GM23338 (cell line): ENCODE measurements around the gene TMC1. TPM values are rescaled to one million over a fixed set of nuclear protein-coding genes. Genes with fewer than 3 reads are reported as not detected.
A peak's percentile ranks its signal among the peaks of the same experiment; 100 is the strongest.

Experiments
- ATAC-seq: fragments of 200-7000 bp; cut with Tn5 transposase; 3 replicates; pipeline ENCODE4 v1.9.1; 2020
- DNase-seq: peaks from one replicate; pipeline ENCODE4 v3.0.0-alpha.2; 2015; ENCODE audit warnings: low spot score
- H2AFZ ChIP-seq: fragments of 200-600 bp; sonication (generic); 2 replicates; pipeline ENCODE4 v1.8.0; 2016; ENCODE audit warnings: antibody characterized with exemption, mild to moderate bottlenecking, moderate library complexity
- H3F3A ChIP-seq: fragments of 200-600 bp; sonication (generic); replicated peaks from 2 replicates; pipeline ENCODE4 v1.8.0; 2017; ENCODE audit warnings: antibody characterized with exemption, mixed run types, low read depth
- H3K27ac ChIP-seq: fragments of 200-600 bp; sonication (generic); 2 replicates; pipeline ENCODE4 v1.6.1; 2016; ENCODE audit warnings: low read depth
- H3K27me3 ChIP-seq: fragments of 200-600 bp; sonication (generic); 2 replicates; pipeline ENCODE4 v1.8.0; 2016; ENCODE audit warnings: mild to moderate bottlenecking, mixed run types, moderate library complexity; ENCODE audit not compliant: insufficient read depth
- H3K36me3 ChIP-seq: fragments of 200-600 bp; sonication (generic); 2 replicates; pipeline ENCODE4 v1.8.0; 2016; ENCODE audit warnings: mild to moderate bottlenecking; ENCODE audit not compliant: insufficient read depth
- H3K4me1 ChIP-seq: fragments of 200-600 bp; sonication (generic); 2 replicates; pipeline ENCODE4 v1.8.0; 2016; ENCODE audit warnings: mild to moderate bottlenecking, moderate library complexity; ENCODE audit not compliant: insufficient read depth
- H3K4me2 ChIP-seq: fragments of 200-600 bp; sonication (generic); 2 replicates; pipeline ENCODE4 v1.7.1; 2017; ENCODE audit warnings: mixed run types
- H3K4me3 ChIP-seq: fragments of 200-600 bp; sonication (generic); 2 replicates; pipeline ENCODE4 v1.6.1; 2016; ENCODE audit warnings: mixed run types
- H3K79me2 ChIP-seq: fragments of 200-600 bp; sonication (generic); replicated peaks from 2 replicates; pipeline ENCODE4 v1.8.0; 2017; ENCODE audit warnings: mild to moderate bottlenecking; ENCODE audit not compliant: insufficient read depth
- H3K9me2 ChIP-seq: fragments of 200-600 bp; sonication (generic); 2 replicates; pipeline ENCODE4 v1.8.0; 2017; ENCODE audit not compliant: insufficient read depth
- H4K20me1 ChIP-seq: fragments of 200-600 bp; sonication (generic); replicated peaks from 2 replicates; pipeline ENCODE4 v1.8.0; 2017; ENCODE audit warnings: mild to moderate bottlenecking; ENCODE audit not compliant: insufficient read depth
- H3K27ac Mint-ChIP-seq: 2 replicates; pipeline ENCODE4 v1.8.0; 2020; ENCODE audit warnings: inconsistent platforms, mild to moderate bottlenecking, moderate library complexity, mixed read lengths
- H3K27me3 Mint-ChIP-seq: 3 replicates; pipeline ENCODE4 v1.8.0; 2022; ENCODE audit warnings: low read depth, mild to moderate bottlenecking, moderate library complexity, mixed read lengths, inconsistent platforms; ENCODE audit not compliant: insufficient read depth, poor library complexity
- H3K36me3 Mint-ChIP-seq: 3 replicates; pipeline ENCODE4 v1.8.0; 2021; ENCODE audit warnings: low read depth, mild to moderate bottlenecking, inconsistent platforms, moderate library complexity, mixed read lengths
- H3K4me1 Mint-ChIP-seq: 3 replicates; pipeline ENCODE4 v1.8.0; 2020; ENCODE audit warnings: mild to moderate bottlenecking, inconsistent platforms, mixed read lengths
- H3K4me3 Mint-ChIP-seq: 3 replicates; pipeline ENCODE4 v1.8.0; 2021; ENCODE audit warnings: moderate library complexity, mild to moderate bottlenecking, inconsistent platforms, mixed read lengths
- H3K9me3 Mint-ChIP-seq: 3 replicates; pipeline ENCODE4 v1.8.0; 2020; ENCODE audit warnings: moderate library complexity, mild to moderate bottlenecking, inconsistent platforms, mixed read lengths
- CREB1 ChIP-seq: fragments of 250-450 bp; sonication (Bioruptor Pico); IDR thresholded peaks from 2 replicates; pipeline ENCODE4 v1.5.0; 2020; ENCODE audit warnings: low read depth, mild to moderate bottlenecking, moderate library complexity
- JUNB ChIP-seq: IDR thresholded peaks from one replicate; pipeline ENCODE4 v1.6.1; 2016; ENCODE audit warnings: antibody characterized with exemption; ENCODE audit not compliant: unreplicated experiment
- ZNF114 ChIP-seq: fragments of 250-450 bp; sonication (Bioruptor Pico); IDR thresholded peaks from 2 replicates; pipeline ENCODE4 v1.5.0; 2020; ENCODE audit warnings: mild to moderate bottlenecking, moderate library complexity
- polyA plus RNA-seq: library from polyadenylated mRNA; unstranded; fragments of >200 nt; fragmentation: Nextera tagmentation; extraction: Ambion mirVana; gene quantifications from 2 replicates; pipeline ENCODE4 v1.2.1, GENCODE V29; 2016
- total RNA-seq: library from RNA; depleted of rRNA; stranded (reverse); fragments of >200 nt; shearing (Covaris generic); gene quantifications from 2 replicates; pipeline ENCODE4 v1.2.3, GENCODE V29; 2014
- TF ChIP-seq, protein P1 (sequence below), 2 experiments: fragments of 200-600 bp in 1 of 2; sonication (generic) in 1 of 2; conservative IDR thresholded peaks; 2 replicates each; pipeline versions ENCODE4 v1.5.1 to v1.6.1; 2016 to 2017; ENCODE audit warnings: antibody characterized with exemption in 2 of 2, low read depth in 2 of 2, mild to moderate bottlenecking in 2 of 2, moderate library complexity in 1 of 2
- TF ChIP-seq, protein P2 (sequence below): fragments of 250-450 bp; sonication (Bioruptor Pico); IDR thresholded peaks from 2 replicates; pipeline ENCODE4 v1.5.0; 2020; ENCODE audit warnings: mild to moderate bottlenecking, moderate library complexity
- TF ChIP-seq, protein P3 (sequence below): IDR thresholded peaks from one replicate; pipeline ENCODE4 v1.6.1; 2018; ENCODE audit warnings: antibody characterized with exemption; ENCODE audit not compliant: unreplicated experiment

Gene TMC1
- total and polyA plus RNA-seq, 2 experiments from 2014 or later, result 0.61 to 1.2 TPM

DNA sequence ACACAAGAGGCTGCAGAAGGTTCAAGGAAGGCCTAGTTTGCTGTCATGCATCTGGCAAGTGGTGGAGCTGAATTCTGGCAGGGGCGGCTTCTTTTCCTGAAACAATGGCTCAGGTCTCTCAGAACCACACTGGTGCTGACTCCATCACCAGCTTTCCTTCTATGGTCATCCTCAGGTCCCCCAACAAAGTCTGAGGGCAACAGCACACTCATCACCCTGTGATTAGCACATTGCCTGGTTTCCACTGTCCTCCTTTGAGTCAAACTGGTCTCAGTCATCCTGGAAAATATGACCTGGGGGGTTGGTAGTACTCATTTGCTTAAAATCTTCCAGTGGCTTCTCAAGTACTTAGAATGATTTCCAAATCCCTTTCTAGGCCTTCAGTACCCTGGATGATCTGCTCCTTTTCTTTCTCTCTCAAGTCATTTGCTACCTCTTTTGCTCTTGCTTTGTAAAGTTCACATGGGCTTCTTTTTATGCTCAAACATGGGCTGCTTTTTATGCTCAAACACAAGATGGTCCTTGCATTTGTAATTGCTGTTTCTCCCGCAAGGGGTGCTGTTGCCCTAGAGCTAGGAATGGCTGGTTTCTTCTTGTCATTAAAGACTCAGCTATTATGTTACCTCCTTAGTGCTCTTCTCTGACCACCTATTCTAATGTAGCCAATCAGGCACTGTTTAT, 286.5 kb downstream of the TMC1 start:
- Mint-ChIP-seq H3K9me3 (peaks cover 21% of the 10 kb centered on the region; the same call in 2 of the 3 replicates), H3K4me1 (no peaks in the 10 kb centered on the region), H3K27me3 (no peaks in the 10 kb centered on the region), H3K27ac (no peak overlapping the region), H3K4me3 (no peak overlapping the region), H3K36me3 (peaks cover 14% of the 10 kb centered on the region; the same call in 2 of the 3 replicates)
- ATAC-seq, result no peak
- TF ChIP-seq CREB1 (CRISPR knock-in tag) (no peak), ZNF114 (CRISPR knock-in tag) (no peak), JUNB (no peak)
- TF ChIP-seq, protein P1, sequence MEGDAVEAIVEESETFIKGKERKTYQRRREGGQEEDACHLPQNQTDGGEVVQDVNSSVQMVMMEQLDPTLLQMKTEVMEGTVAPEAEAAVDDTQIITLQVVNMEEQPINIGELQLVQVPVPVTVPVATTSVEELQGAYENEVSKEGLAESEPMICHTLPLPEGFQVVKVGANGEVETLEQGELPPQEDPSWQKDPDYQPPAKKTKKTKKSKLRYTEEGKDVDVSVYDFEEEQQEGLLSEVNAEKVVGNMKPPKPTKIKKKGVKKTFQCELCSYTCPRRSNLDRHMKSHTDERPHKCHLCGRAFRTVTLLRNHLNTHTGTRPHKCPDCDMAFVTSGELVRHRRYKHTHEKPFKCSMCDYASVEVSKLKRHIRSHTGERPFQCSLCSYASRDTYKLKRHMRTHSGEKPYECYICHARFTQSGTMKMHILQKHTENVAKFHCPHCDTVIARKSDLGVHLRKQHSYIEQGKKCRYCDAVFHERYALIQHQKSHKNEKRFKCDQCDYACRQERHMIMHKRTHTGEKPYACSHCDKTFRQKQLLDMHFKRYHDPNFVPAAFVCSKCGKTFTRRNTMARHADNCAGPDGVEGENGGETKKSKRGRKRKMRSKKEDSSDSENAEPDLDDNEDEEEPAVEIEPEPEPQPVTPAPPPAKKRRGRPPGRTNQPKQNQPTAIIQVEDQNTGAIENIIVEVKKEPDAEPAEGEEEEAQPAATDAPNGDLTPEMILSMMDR (conservative IDR thresholded peaks at IDR 0.05; ENCODE audit: low read depth in 2 of 2), result peak; percentile 60 to 62
- H4K20me1 ChIP-seq, result no peaks in the 10 kb centered on the region
- H2AFZ ChIP-seq, result no peak overlapping the region
- H3K4me2 ChIP-seq, result no peak overlapping the region
- H3K36me3 ChIP-seq, result no peaks in the 10 kb centered on the region
- H3K9me2 ChIP-seq, result peaks cover 2% of the 10 kb centered on the region; the same call in 1 of the 2 replicates
- peak; percentile 47 for DNase-seq
- no peak overlapping the region for H3K27ac ChIP-seq
- no peaks in the 10 kb centered on the region for H3K27me3 ChIP-seq
- no peaks in the 10 kb centered on the region for H3K79me2 ChIP-seq
- H3K4me3 ChIP-seq, result no peak overlapping the region
- H3F3A ChIP-seq, result no peaks in the 10 kb centered on the region
- no peaks in the 10 kb centered on the region for H3K4me1 ChIP-seq

DNA sequence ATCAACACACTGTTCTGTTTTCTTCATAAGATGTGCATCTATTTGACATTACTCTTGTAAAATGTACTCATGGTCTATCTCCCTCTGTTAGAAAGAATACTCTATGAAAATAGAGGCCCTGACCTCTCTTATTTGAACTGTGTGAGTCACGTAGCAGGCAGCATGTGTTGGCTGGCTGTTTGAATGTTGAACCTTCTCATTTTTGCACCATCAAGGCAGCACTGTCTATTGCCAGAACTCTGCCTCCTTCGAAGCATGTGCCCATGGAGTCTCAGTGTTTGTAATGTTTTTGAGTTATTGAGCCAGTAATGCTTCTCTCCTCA, 287.0 kb downstream of the TMC1 start:
- Histone ChIP-seq H3K9me2 (no peaks in the 10 kb centered on the region; the same call in 1 of the 2 replicates), H4K20me1 (no peaks in the 10 kb centered on the region), H3F3A (no peaks in the 10 kb centered on the region), H3K36me3 (no peaks in the 10 kb centered on the region), H3K27me3 (no peaks in the 10 kb centered on the region), H3K4me3 (no peak overlapping the region), H3K27ac (no peak overlapping the region), H3K4me1 (no peaks in the 10 kb centered on the region), H2AFZ (no peak overlapping the region), H3K4me2 (no peak overlapping the region), H3K79me2 (no peaks in the 10 kb centered on the region)
- no peak for DNase-seq
- Mint-ChIP-seq H3K36me3 (peaks cover 14% of the 10 kb centered on the region; the same call in 2 of the 3 replicates), H3K4me1 (no peaks in the 10 kb centered on the region), H3K27ac (no peak overlapping the region), H3K9me3 (peaks cover 20% of the 10 kb centered on the region; the same call in 2 of the 3 replicates), H3K4me3 (no peak overlapping the region), H3K27me3 (no peaks in the 10 kb centered on the region)
- no peak for ATAC-seq
- TF ChIP-seq, protein P2, sequence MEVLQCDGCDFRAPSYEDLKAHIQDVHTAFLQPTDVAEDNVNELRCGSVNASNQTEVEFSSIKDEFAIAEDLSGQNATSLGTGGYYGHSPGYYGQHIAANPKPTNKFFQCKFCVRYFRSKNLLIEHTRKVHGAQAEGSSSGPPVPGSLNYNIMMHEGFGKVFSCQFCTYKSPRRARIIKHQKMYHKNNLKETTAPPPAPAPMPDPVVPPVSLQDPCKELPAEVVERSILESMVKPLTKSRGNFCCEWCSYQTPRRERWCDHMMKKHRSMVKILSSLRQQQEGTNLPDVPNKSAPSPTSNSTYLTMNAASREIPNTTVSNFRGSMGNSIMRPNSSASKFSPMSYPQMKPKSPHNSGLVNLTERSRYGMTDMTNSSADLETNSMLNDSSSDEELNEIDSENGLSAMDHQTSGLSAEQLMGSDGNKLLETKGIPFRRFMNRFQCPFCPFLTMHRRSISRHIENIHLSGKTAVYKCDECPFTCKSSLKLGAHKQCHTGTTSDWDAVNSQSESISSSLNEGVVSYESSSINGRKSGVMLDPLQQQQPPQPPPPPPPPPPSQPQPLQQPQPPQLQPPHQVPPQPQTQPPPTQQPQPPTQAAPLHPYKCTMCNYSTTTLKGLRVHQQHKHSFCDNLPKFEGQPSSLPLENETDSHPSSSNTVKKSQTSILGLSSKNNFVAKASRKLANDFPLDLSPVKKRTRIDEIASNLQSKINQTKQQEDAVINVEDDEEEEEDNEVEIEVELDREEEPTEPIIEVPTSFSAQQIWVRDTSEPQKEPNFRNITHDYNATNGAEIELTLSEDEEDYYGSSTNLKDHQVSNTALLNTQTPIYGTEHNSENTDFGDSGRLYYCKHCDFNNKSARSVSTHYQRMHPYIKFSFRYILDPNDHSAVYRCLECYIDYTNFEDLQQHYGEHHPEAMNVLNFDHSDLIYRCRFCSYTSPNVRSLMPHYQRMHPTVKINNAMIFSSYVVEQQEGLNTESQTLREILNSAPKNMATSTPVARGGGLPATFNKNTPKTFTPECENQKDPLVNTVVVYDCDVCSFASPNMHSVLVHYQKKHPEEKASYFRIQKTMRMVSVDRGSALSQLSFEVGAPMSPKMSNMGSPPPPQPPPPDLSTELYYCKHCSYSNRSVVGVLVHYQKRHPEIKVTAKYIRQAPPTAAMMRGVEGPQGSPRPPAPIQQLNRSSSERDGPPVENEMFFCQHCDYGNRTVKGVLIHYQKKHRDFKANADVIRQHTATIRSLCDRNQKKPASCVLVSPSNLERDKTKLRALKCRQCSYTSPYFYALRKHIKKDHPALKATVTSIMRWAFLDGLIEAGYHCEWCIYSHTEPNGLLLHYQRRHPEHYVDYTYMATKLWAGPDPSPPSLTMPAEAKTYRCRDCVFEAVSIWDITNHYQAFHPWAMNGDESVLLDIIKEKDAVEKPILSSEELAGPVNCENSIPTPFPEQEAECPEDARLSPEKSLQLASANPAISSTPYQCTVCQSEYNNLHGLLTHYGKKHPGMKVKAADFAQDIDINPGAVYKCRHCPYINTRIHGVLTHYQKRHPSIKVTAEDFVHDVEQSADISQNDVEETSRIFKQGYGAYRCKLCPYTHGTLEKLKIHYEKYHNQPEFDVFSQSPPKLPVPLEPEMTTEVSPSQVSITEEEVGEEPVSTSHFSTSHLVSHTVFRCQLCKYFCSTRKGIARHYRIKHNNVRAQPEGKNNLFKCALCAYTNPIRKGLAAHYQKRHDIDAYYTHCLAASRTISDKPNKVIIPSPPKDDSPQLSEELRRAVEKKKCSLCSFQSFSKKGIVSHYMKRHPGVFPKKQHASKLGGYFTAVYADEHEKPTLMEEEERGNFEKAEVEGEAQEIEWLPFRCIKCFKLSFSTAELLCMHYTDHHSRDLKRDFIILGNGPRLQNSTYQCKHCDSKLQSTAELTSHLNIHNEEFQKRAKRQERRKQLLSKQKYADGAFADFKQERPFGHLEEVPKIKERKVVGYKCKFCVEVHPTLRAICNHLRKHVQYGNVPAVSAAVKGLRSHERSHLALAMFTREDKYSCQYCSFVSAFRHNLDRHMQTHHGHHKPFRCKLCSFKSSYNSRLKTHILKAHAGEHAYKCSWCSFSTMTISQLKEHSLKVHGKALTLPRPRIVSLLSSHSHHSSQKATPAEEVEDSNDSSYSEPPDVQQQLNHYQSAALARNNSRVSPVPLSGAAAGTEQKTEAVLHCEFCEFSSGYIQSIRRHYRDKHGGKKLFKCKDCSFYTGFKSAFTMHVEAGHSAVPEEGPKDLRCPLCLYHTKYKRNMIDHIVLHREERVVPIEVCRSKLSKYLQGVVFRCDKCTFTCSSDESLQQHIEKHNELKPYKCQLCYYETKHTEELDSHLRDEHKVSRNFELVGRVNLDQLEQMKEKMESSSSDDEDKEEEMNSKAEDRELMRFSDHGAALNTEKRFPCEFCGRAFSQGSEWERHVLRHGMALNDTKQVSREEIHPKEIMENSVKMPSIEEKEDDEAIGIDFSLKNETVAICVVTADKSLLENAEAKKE (CRISPR knock-in tag), result no peak
- TF ChIP-seq, protein P1 (conservative IDR thresholded peaks at IDR 0.05; ENCODE audit: low read depth in 2 of 2), result no peak
- TF ChIP-seq, protein P3, sequence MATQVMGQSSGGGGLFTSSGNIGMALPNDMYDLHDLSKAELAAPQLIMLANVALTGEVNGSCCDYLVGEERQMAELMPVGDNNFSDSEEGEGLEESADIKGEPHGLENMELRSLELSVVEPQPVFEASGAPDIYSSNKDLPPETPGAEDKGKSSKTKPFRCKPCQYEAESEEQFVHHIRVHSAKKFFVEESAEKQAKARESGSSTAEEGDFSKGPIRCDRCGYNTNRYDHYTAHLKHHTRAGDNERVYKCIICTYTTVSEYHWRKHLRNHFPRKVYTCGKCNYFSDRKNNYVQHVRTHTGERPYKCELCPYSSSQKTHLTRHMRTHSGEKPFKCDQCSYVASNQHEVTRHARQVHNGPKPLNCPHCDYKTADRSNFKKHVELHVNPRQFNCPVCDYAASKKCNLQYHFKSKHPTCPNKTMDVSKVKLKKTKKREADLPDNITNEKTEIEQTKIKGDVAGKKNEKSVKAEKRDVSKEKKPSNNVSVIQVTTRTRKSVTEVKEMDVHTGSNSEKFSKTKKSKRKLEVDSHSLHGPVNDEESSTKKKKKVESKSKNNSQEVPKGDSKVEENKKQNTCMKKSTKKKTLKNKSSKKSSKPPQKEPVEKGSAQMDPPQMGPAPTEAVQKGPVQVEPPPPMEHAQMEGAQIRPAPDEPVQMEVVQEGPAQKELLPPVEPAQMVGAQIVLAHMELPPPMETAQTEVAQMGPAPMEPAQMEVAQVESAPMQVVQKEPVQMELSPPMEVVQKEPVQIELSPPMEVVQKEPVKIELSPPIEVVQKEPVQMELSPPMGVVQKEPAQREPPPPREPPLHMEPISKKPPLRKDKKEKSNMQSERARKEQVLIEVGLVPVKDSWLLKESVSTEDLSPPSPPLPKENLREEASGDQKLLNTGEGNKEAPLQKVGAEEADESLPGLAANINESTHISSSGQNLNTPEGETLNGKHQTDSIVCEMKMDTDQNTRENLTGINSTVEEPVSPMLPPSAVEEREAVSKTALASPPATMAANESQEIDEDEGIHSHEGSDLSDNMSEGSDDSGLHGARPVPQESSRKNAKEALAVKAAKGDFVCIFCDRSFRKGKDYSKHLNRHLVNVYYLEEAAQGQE, result no peak
- TF ChIP-seq CREB1 (CRISPR knock-in tag), result no peak
- TF ChIP-seq JUNB, result no peak
